ENCODE results near the gene WDR46. TPM values are rescaled to one million over a fixed set of nuclear protein-coding genes. Genes with fewer than 3 reads are reported as not detected.

The WDR46 gene
- total RNA-seq, 2 experiments from 2014 or later, result 64.0 to 72.2 TPM

DNA sequence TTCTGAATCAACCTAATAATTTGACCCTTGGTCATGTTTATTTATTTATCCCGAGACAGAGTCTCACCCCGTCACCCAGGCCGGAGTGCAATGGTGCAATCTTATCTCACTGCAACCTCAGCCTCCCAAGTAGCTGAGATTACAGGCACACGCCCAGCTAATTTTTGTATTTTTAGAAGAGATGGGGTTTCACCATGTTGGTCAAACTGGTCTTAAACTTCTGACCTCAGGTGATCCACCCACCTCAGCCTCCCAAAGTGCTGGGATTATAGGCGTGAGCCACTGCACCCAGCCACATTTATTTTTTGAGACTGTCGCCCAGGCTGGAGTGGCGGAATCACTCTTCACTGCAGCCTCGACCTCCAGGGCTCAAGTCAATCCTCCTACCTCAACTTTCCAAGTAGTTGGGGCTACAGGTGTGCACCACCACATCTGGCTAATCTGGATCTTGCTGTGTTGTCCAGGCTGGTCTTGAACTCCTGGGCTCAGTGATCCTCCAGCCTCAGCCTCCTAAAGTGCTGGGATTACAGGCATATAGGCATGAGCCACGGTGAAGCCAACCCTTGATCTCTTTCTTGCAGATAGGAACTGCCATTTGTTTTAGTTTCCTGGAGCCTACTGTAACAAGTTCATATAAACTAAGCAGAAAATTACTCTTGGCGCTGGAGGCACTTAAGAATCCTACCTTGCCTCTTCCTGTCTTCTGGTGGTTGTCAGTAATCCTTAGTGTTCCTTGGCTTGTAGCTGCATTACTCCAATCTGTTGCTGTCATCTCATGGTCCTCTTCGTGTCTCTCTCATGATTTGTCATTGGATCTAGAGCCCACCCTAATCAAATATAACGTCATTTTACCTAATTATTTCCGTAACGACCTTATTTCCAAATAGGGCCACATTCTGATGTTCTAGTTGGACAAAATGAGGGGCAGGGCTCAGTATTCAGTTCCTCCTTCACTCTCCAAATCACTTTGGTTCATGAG lies 14.8 kb downstream of the WDR46 start:
- DNase-seq (no peak), ATAC-seq (no peak)
- Mint-ChIP-seq H3K36me3 (ENCODE audit: low read depth) (peaks cover 57% of the 10 kb centered on the region), H3K9me3 (no peaks in the 10 kb centered on the region), H3K4me1 (ENCODE audit: low read depth) (peaks cover 49% of the 10 kb centered on the region), H3K27ac (peak overlapping the region; percentile 100), H3K27me3 (no peaks in the 10 kb centered on the region), H3K4me3 (peak overlapping the region; percentile 95)
- POLR2A ChIA-PET, result interaction anchor here (0.6 to 9.5 kb wide), 6 partner anchors 14 to 259 kb away, joined by 3 to 261 read pairs (median 4); partner anchors contain the start of genes PFDN6, RGL2 and WDR46
- intact Hi-C loops (cut with micrococcal nuclease), result no loop called here
- CTCF ChIA-PET, result no interaction called here
- TF ChIP-seq, protein P1, sequence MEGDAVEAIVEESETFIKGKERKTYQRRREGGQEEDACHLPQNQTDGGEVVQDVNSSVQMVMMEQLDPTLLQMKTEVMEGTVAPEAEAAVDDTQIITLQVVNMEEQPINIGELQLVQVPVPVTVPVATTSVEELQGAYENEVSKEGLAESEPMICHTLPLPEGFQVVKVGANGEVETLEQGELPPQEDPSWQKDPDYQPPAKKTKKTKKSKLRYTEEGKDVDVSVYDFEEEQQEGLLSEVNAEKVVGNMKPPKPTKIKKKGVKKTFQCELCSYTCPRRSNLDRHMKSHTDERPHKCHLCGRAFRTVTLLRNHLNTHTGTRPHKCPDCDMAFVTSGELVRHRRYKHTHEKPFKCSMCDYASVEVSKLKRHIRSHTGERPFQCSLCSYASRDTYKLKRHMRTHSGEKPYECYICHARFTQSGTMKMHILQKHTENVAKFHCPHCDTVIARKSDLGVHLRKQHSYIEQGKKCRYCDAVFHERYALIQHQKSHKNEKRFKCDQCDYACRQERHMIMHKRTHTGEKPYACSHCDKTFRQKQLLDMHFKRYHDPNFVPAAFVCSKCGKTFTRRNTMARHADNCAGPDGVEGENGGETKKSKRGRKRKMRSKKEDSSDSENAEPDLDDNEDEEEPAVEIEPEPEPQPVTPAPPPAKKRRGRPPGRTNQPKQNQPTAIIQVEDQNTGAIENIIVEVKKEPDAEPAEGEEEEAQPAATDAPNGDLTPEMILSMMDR (IDR thresholded peaks at IDR 0.05), result no peak

DNA sequence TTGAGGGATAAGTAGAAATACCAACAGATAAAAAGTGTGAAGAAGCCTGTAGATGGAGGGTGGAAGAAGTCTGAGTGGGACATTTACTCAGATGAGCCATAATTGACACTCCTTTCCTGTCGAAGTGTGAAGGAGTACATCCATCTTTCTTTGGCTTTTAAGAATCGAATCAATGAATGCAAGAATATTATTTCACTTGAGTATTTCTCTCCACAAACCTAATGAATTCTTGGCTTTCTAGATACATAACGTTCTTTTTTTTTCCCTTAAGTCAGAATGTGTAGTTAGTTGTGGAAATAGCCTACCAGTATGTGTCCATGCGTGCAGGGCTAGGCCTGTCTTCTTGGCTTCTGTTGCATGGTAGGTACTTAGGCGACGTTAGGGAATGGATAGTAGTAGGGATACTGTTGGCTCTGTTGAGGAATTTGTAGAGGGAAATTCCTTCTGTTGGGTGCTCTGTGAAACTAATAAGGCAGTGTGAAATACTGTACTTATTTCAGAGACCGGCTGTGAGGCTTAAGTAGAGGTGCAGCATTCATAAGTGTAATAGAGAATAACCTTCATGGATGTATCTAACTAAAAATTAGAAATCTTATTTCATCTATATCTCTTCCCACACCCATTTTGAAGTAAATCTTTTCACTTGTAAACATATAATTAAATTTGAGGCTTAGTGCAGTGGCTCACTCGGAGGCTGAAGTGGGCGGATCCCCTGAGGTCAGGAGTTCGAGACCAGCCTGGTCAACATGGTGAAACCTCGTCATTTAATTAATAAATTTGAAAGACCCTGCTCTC lies 15.7 kb downstream of the WDR46 start:
- Mint-ChIP-seq H3K27ac (peak overlapping the region; percentile 100), H3K36me3 (ENCODE audit: low read depth) (peaks cover 62% of the 10 kb centered on the region), H3K4me1 (ENCODE audit: low read depth) (peaks cover 43% of the 10 kb centered on the region), H3K4me3 (peak overlapping the region; percentile 95), H3K27me3 (no peaks in the 10 kb centered on the region), H3K9me3 (no peaks in the 10 kb centered on the region)
- ATAC-seq (no peak), DNase-seq (no peak)
- TF ChIP-seq, protein P1 (IDR thresholded peaks at IDR 0.05), result no peak
- intact Hi-C loops (cut with micrococcal nuclease), result no loop called here
- ChIA-PET CTCF (interaction anchor here (1.2 to 5.4 kb wide), 2 partner anchors 14 to 24 kb away, joined by 4 to 36 read pairs; no protein-coding TSS in a partner anchor), POLR2A (interaction anchor here (0.6 to 9.5 kb wide), 14 partner anchors 8 to 153 kb away, joined by 3 to 261 read pairs (median 13); partner anchors contain the start of genes PFDN6, RGL2 and WDR46)

DNA sequence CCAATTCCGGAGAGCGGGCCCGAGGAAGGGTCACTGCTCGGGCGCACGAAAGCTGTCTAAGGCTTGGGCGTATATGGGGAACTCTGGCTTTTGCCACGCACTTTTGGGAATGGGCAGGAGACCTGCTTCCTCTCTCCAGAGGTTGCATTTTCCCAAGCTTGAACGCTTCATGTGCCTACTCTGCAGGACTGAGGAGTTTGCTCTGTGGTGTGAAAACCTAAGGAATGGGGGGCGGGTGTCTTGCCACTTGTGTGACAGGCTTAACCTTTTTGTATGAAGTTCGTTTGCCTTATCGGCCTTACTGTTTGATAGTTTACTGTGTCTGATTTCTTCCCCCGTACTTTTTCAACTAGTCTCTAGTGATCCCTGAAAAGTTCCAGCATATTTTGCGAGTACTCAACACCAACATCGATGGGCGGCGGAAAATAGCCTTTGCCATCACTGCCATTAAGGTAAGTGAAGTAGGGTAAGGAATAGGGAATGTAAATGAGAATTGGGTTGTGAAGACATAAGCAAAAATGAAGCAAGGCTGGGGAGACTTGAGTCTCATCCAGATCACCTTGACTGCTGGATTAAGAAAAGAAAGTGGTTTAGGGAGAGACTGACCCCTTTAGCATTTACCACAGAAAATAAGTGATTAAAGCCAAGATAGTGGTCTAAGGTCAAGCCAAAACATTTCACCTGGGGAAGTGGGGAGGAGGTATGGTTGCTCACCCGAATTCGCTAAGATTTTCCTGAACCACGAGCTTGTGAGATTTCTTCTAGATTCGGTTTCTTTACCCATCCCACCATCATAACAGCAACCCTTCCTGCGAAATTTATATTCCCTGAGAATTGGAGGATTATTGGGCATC lies 16.5 kb downstream of the WDR46 start:
- intact Hi-C loops (cut with micrococcal nuclease), result no loop called here
- peaks cover 37% of the 10 kb centered on the region for H3K4me1 Mint-ChIP-seq (ENCODE audit: low read depth)
- H3K9me3 Mint-ChIP-seq, result no peaks in the 10 kb centered on the region
- peak overlapping the region; percentile 100 for H3K27ac Mint-ChIP-seq
- POLR2A ChIA-PET, result interaction anchor here (0.7 to 4.5 kb wide), 30 partner anchors 9 to 301 kb away, joined by 3 to 67 read pairs (median 8); partner anchors contain the start of genes HSD17B8, PFDN6, RGL2 and RING1
- no peak for DNase-seq
- peak; percentile 2 for ATAC-seq
- CTCF ChIA-PET, result interaction anchor here (1.0 to 5.4 kb wide), 10 partner anchors 9 to 307 kb away, joined by 3 to 36 read pairs (median 4); partner anchors contain the start of genes BAK1, HSD17B8, PFDN6 and WDR46
- peak overlapping the region; percentile 95 for H3K4me3 Mint-ChIP-seq
- H3K36me3 Mint-ChIP-seq (ENCODE audit: low read depth), result peaks cover 68% of the 10 kb centered on the region
- TF ChIP-seq, protein P1 (IDR thresholded peaks at IDR 0.05), result no peak
- no peaks in the 10 kb centered on the region for H3K27me3 Mint-ChIP-seq

DNA sequence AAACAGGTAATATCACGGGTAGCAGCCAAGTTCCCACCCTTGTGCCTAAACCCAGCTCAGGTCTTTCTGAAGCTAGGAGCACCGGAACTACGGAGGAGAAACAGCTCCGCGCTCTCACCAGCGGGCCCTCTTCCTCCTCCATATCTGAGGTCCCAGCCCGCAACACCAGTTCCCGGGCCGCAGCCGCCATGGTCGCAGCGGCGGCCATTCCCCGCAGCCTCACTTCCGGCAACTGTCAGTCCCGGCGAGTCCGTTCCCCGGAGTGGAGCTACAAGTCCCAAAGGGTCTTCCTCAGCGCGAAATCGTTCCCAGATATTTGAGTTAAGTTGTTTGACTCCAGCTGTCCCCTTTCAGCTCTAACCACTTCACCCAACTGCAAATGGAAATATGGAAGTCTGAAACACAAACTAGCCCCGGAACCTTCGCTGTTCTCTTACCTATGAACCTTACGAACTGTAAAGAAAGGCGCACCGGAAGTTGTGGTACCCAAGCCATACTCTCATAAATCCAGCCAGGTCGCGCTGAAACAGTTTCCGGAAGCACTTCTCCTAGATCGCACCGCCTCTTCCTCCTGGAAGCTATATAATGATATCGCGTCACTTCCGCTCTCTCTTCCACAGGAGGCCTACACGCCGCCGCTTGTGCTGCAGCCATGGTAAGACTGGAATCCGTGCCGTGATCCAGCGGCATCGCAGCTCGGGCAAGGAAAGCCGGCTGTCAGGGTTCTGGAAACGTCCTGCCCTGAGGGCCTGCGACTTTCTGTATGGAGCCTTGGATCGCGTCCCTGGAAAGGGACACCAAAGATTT lies 17.4 kb downstream of the WDR46 start, which contains the start of the genes RPS18 and VPS52:
Gene RPS18, plus strand, starts transcription at position 608 of the 807 bp plus-strand sequence. Its CDS starts 45 bp downstream, at position 653.
Gene VPS52, minus strand, starts transcription at position 409 of the 807 bp plus-strand sequence. Its CDS starts 201 bp downstream, at position 208.
- TF ChIP-seq, protein P1 (IDR thresholded peaks at IDR 0.05), result no peak
- Mint-ChIP-seq H3K4me1 (ENCODE audit: low read depth) (peaks cover 36% of the 10 kb centered on the region), H3K9me3 (no peaks in the 10 kb centered on the region), H3K36me3 (ENCODE audit: low read depth) (peaks cover 68% of the 10 kb centered on the region), H3K27me3 (no peaks in the 10 kb centered on the region), H3K4me3 (peak within 1 kb of the TSS; percentile 95), H3K27ac (peak within 1 kb of the TSS; percentile 100)
- DNase-seq (peak; percentile 96), ATAC-seq (peak; percentile 85)
- ChIA-PET POLR2A (interaction anchor here (0.6 to 4.5 kb wide), 43 partner anchors 8 to 427 kb away, joined by 3 to 67 read pairs (median 5); partner anchors contain the start of genes HLA-DMA, HSD17B8, PFDN6 and PSMB8), CTCF (interaction anchor here (0.9 to 5.4 kb wide), 14 partner anchors 8 to 308 kb away, joined by 3 to 36 read pairs (median 4); partner anchors contain the start of genes BAK1, HSD17B8, PFDN6 and WDR46)
- intact Hi-C loops (cut with micrococcal nuclease), result no loop called here

Data from activated CD8-positive, alpha-beta T cell treated with anti-CD3 and anti-CD28 coated beads for 36 hours (primary cell).